Stimulated activated CD4-positive, alpha-beta T cell treated with anti-CD3 and anti-CD28 coated beads, TNF-alpha, amount 100 ng/mL, for 48 hours (primary cell): ENCODE measurements around the gene ATP6V1B1.
"Not testable (repeated sequence)": the region's sequence is repeated elsewhere in the genome, so short reads cannot be mapped to it uniquely, and the experiment has no call there.

Experiments used
- DNase-seq, 3 donors: peaks; one replicate each; pipeline ENCODE4 v3.0.0-alpha.2; 2020; ENCODE audit warnings: low read depth in 3 of 3

The ATP6V1B1 gene

DNA sequence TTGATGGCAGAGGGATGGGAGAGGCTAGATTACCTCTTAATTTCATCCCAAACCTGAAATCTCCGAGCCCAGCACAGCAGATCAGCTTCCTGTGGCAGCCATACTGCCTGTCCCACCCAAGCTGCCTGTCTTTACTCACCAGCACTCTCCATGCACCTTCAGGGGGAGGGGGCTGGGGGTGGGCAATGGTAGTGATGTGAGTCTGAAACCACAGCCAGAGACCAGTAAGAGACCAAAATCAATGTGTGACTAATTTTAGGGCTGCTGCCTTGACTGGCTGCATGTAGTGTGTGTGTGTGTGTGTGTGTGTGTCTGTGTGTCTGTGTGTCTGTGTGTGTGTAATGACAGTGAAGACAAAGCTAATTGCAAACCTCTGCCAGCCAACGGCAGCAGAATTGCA, 70.6 kb downstream of the ATP6V1B1 start:
- DNase-seq, result no peak

- no peak for DNase-seq
Measured at GRCh38 chr2:71006955-71007799, 71.5 kb downstream of the ATP6V1B1 start.

DNA sequence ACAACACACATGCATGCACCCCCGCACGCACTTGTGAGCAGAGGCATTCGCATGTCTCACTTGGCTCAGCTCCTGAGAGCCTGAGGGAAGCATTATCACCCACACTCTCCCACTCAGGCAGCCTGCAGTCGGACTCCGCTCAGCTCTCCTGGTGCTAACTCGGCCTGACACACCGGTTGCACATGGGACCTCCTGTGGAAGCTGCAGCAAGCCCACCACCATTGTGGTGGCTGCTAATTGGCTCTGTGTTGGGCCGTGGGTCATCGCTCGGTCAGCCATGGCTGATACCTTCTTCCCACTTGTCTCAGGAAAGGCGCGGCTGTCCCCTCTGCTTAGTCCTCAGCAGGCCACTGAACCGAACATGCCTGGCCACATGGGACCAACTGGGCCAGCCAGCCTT, 72.6 kb downstream of the ATP6V1B1 start:
- DNase-seq, result no peak

GRCh38 chr2:71011786-71012185, 76.1 kb downstream of the ATP6V1B1 start:
- not testable (repeated sequence) for DNase-seq
